AG09309 (cell line): ENCODE data around the gene LEMD2.

Experiments used
- DNase-seq: peaks from one replicate; pipeline ENCODE4 v3.0.0-alpha.2; 2010; ENCODE audit warnings: low read depth
- H3K4me3 ChIP-seq: 2 replicates; pipeline ENCODE4 v1.5.1; 2011; ENCODE audit warnings: mild to moderate bottlenecking, low read depth, low read length, moderate library complexity; ENCODE audit not compliant: control insufficient read depth
- CTCF ChIP-seq: IDR thresholded peaks from 2 replicates; pipeline ENCODE4 v1.5.1; 2011; ENCODE audit warnings: mild to moderate bottlenecking, low read depth, low read length, inconsistent platforms; ENCODE audit not compliant: insufficient read depth, control insufficient read depth; ENCODE audit errors: missing control alignments

LEMD2 gene

GRCh38 chr6:33792981-33793380, 4.1 kb upstream of the LEMD2 start:
- no peak for DNase-seq
- no peak for TF ChIP-seq CTCF

GRCh38 chr6:33791620-33792019, 2.7 kb upstream of the LEMD2 start:
- no peak overlapping the region for H3K4me3 ChIP-seq
- DNase-seq: no peak
- no peak for TF ChIP-seq CTCF

More at GRCh38 chr6:33792981-33793380, 4.1 kb upstream of the LEMD2 start:
- H3K4me3 ChIP-seq: no peak overlapping the region

GRCh38 chr6:33790910-33791309, 2.0 kb upstream of the LEMD2 start:
- TF ChIP-seq CTCF: no peak
- no peak overlapping the region for H3K4me3 ChIP-seq
- DNase-seq: no peak

- no peak for TF ChIP-seq CTCF
- DNase-seq: no peak
- no peak overlapping the region for H3K4me3 ChIP-seq
These were observed 1.4 kb upstream of the LEMD2 start for GRCh38 chr6:33790379-33790778.

- DNase-seq: no peak
- peak overlapping the region; percentile 54 for H3K4me3 ChIP-seq
- no peak for TF ChIP-seq CTCF
These were observed 593 bp upstream of the LEMD2 start for GRCh38 chr6:33789550-33789895.

GRCh38 chr6:33787954-33788693, 806 bp downstream of the LEMD2 start:
- no peak for DNase-seq
- H3K4me3 ChIP-seq: peak overlapping the region; percentile 54
- no peak for TF ChIP-seq CTCF
